CD4-positive, CD25-positive, alpha-beta regulatory T cell (primary cell): ENCODE data around the gene RUFY4. TPM values are rescaled to one million over a fixed set of nuclear protein-coding genes. Genes with fewer than 3 reads are reported as not detected.
"Not testable (repeated sequence)": the region's sequence is repeated elsewhere in the genome, so short reads cannot be mapped to it uniquely, and the experiment has no call there.

Source experiments
- ATAC-seq, 2 donors: fragments of 150-1000 bp; cut with Tn5 transposase; one replicate each; pipeline ENCODE4 v1.10.0; 2021; ENCODE audit warnings: low read depth in 2 of 2, moderate number of reproducible peaks in 2 of 2, moderate library complexity in 1 of 2
- DNase-seq, 3 donors: peaks; one replicate each; pipeline versions ENCODE4 v3.0.0 to v3.0.0-alpha.2; 2012 to 2022; ENCODE audit warnings: mixed read lengths in 1 of 3
- H3K27ac ChIP-seq: one replicate; pipeline ENCODE4 v1.7.0; 2013; ENCODE audit warnings: mild to moderate bottlenecking, low read length; ENCODE audit not compliant: insufficient read depth, poor library complexity, severe bottlenecking
- H3K27me3 ChIP-seq: one replicate; pipeline ENCODE4 v1.7.0; 2013; ENCODE audit warnings: low read length; ENCODE audit not compliant: control insufficient read depth, insufficient read depth
- H3K36me3 ChIP-seq: one replicate; pipeline ENCODE4 v1.7.0; 2013; ENCODE audit warnings: mild to moderate bottlenecking, low read length, moderate library complexity; ENCODE audit not compliant: control insufficient read depth, insufficient read depth
- H3K4me1 ChIP-seq: 2 replicates; pipeline ENCODE4 v1.7.0; 2013; ENCODE audit warnings: mild to moderate bottlenecking, low read length; ENCODE audit not compliant: insufficient read depth, control insufficient read depth, poor library complexity, severe bottlenecking
- H3K4me3 ChIP-seq: one replicate; pipeline ENCODE4 v1.7.0; 2013; ENCODE audit warnings: low read depth, mild to moderate bottlenecking, low read length, moderate library complexity
- H3K9me3 ChIP-seq, 2 experiments: 1 replicate in 1 of 2; 2 replicates in 1 of 2; pipeline ENCODE4 v1.7.0; 2013; ENCODE audit warnings: low read length in 2 of 2, mild to moderate bottlenecking in 1 of 2, moderate library complexity in 1 of 2; ENCODE audit not compliant: control insufficient read depth in 2 of 2
- H3K27ac Mint-ChIP-seq, 3 donors: one replicate each; pipeline ENCODE4 v1.8.0; 2020 to 2022; ENCODE audit warnings: mild to moderate bottlenecking in 3 of 3, mixed read lengths in 3 of 3, moderate library complexity in 2 of 3
- H3K27me3 Mint-ChIP-seq: one replicate; pipeline ENCODE4 v1.8.0; 2022; ENCODE audit warnings: mild to moderate bottlenecking, mixed read lengths
- H3K36me3 Mint-ChIP-seq: one replicate; pipeline ENCODE4 v1.8.0; 2020; ENCODE audit warnings: mixed read lengths
- H3K4me1 Mint-ChIP-seq, 4 donors: one replicate each; pipeline ENCODE4 v1.8.0; 2020 to 2022; ENCODE audit warnings: mixed read lengths in 4 of 4, mild to moderate bottlenecking in 1 of 4
- H3K4me3 Mint-ChIP-seq, 4 donors: one replicate each; pipeline ENCODE4 v1.8.0; 2020 to 2022; ENCODE audit warnings: mild to moderate bottlenecking in 4 of 4, mixed read lengths in 4 of 4, moderate library complexity in 3 of 4
- H3K9me3 Mint-ChIP-seq, 7 donors: one replicate each; pipeline ENCODE4 v1.8.0; 2020 to 2022; ENCODE audit warnings: mixed read lengths in 7 of 7, mild to moderate bottlenecking in 3 of 7, moderate library complexity in 2 of 7
- polyA plus RNA-seq, 4 donors: library from polyadenylated mRNA; unstranded; fragments of 300-500 nt; fragmentation: Illumina TruSeq; gene quantifications; one replicate each; pipeline ENCODE4 v1.2.3, GENCODE V29; 2021
- total RNA-seq: library from RNA; stranded (reverse); gene quantifications from one replicate; pipeline ENCODE4 v1.2.3, GENCODE V29; 2022

The RUFY4 gene
- total and polyA plus RNA-seq, 5 donors from 2014 or later = 0.15 to 2.1 TPM; not detected in 3

GRCh38 chr2:218108834-218109233, 39.8 kb downstream of the RUFY4 start:
- not testable (repeated sequence) for H3K4me3 ChIP-seq, H3K4me1 Mint-ChIP-seq, H3K4me3 Mint-ChIP-seq, H3K4me1 ChIP-seq, ATAC-seq, DNase-seq, H3K27ac Mint-ChIP-seq, H3K27me3 ChIP-seq, H3K36me3 Mint-ChIP-seq, H3K9me3 ChIP-seq, H3K27ac ChIP-seq, H3K36me3 ChIP-seq
- H3K27me3 Mint-ChIP-seq = peaks cover 14% of the 10 kb centered on the region
- peaks cover 4 to 19% (median 5%) of the 10 kb centered on the region in 7 donors for H3K9me3 Mint-ChIP-seq

DNA sequence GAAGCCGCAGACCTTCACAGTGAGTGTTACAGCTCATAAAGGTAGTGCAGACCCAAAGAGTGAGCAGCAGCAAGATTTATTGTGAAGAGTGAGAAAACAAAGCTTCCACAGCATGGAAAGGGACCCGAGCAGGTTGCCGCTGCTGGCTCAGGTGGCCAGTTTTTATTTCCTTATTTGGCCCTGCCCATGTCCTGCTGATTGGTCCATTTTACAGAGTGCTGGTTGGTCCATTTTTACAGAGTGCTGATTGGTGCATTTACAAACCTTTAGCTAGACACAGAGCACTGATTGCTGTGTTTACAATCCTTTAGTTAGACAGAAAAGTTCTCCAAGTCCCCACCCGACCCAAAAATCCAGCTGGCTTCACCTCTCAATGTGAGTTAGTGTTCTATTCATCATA, 52.7 kb downstream of the RUFY4 start:
- DNase-seq, H3K36me3 Mint-ChIP-seq, H3K4me1 ChIP-seq, H3K27me3 ChIP-seq, H3K9me3 ChIP-seq, H3K4me3 Mint-ChIP-seq, ATAC-seq, H3K4me1 Mint-ChIP-seq, H3K27ac ChIP-seq, H3K36me3 ChIP-seq, H3K4me3 ChIP-seq, H3K27ac Mint-ChIP-seq: not testable (repeated sequence)
- Mint-ChIP-seq H3K9me3 (peaks cover 0 to 44% (median 12%) of the 10 kb centered on the region in 7 donors), H3K27me3 (peaks cover 32% of the 10 kb centered on the region)

DNA sequence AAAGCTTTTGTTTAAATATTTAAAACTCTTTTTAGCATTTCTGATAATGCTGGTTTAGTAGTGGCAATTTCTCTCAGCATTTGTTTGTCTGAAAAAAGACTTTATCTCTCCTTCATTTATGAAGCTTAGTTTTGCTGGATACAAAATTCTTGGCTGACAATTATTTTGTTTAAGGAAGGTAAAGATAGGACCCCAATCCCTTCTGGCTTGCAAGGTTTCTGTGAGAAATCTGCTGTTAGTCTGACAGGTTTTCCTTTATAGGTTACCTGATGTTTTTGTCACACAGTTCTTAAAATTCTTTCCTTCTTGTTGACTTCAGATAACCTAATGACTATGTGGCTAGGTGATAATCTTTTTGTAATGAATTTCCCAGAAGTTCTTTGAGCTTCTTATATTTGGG, 53.2 kb downstream of the RUFY4 start:
- Mint-ChIP-seq H3K27me3 (peaks cover 32% of the 10 kb centered on the region), H3K9me3 (peaks cover 0 to 39% (median 12%) of the 10 kb centered on the region in 7 donors)
- not testable (repeated sequence) for H3K27me3 ChIP-seq, H3K9me3 ChIP-seq, H3K4me1 ChIP-seq, ATAC-seq, H3K27ac ChIP-seq, H3K4me3 ChIP-seq, H3K36me3 Mint-ChIP-seq, DNase-seq, H3K4me3 Mint-ChIP-seq, H3K4me1 Mint-ChIP-seq, H3K27ac Mint-ChIP-seq, H3K36me3 ChIP-seq

- Mint-ChIP-seq H3K27me3 (peaks cover 41% of the 10 kb centered on the region), H3K27ac (no peak overlapping the region), H3K36me3 (no peaks in the 10 kb centered on the region), H3K9me3 (peaks cover 0 to 29% (median 5%) of the 10 kb centered on the region in 7 donors), H3K4me3 (no peak overlapping the region), H3K4me1 (peaks cover 4 to 8% (median 5%) of the 10 kb centered on the region in 4 donors)
- Histone ChIP-seq H3K4me1 (no peaks in the 10 kb centered on the region), H3K27ac (no peak overlapping the region), H3K36me3 (no peaks in the 10 kb centered on the region), H3K4me3 (no peak overlapping the region), H3K27me3 (peaks cover 3% of the 10 kb centered on the region), H3K9me3 (peaks cover 0 to 4% of the 10 kb centered on the region in 2 experiments)
- ATAC-seq (no peak), DNase-seq (no peak)
These were observed 54.9 kb downstream of the RUFY4 start for GRCh38 chr2:218123986-218124385.

DNA sequence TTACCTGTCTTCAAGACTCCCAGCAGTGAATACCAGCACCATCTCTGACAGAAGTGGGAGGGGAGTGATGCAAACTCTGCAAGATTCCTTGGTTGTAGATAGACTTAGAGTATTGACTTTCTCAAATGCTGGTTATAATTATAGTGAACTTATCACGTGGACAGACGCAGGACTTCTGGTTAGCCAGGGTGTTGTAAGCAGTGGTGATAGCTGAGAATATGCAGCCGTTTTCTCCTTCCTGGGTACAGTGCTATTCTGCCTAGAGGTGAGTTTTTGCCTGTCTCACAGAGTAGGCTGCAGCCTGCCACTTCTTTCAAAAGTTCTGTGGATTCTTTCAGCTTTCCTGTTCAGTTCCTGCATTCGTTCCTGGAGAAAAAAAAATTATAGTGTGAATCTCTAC, 56.0 kb downstream of the RUFY4 start:
- ATAC-seq (no peak), DNase-seq (no peak)
- H3K9me3 ChIP-seq = peaks cover 0 to 4% of the 10 kb centered on the region in 2 experiments
- Mint-ChIP-seq H3K27ac (no peak overlapping the region), H3K36me3 (no peaks in the 10 kb centered on the region), H3K4me1 (peaks cover 4 to 8% (median 5%) of the 10 kb centered on the region in 4 donors), H3K4me3 (peak overlapping the region in 2 of 4 donors; percentile 18 to 32), H3K9me3 (peaks cover 0 to 27% (median 3%) of the 10 kb centered on the region in 7 donors), H3K27me3 (peaks cover 47% of the 10 kb centered on the region)
- H3K27me3 ChIP-seq = peaks cover 3% of the 10 kb centered on the region
- no peak overlapping the region for H3K27ac ChIP-seq
- H3K4me1 ChIP-seq = no peaks in the 10 kb centered on the region
- H3K36me3 ChIP-seq = no peaks in the 10 kb centered on the region
- H3K4me3 ChIP-seq = no peak overlapping the region

DNA sequence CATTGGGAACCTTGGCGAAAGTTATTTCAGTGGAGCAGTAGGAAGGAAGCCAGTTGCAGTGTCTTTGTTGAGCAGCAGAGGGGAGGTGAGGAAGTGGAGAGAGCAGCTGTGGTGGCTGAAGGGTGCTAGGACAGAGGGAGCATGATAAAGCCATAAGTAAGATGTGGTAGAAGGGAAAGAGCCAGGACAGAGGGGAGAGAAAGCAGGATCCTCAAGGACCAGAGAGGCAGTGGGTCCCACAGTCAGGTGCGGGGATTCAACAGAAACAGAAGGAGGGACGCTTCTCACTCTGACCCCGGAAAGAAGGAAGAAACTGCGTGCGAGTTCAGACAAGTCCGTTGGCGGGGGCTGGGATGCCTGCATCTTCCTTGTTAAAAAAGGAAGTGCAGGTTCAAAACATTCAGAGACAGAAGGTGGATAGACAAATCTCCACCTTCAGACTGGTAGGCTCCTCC, 56.6 kb downstream of the RUFY4 start, which contains the start of gene CXCR2:
CXCR2 (plus strand) TSS at position 403 of the 455 bp plus-strand sequence. CDS start 8,774 bp downstream, outside the sequence.
- ATAC-seq = no peak
- H3K9me3 Mint-ChIP-seq = peaks cover 0 to 23% (median 3%) of the 10 kb centered on the region in 7 donors
- no peaks in the 10 kb centered on the region for H3K36me3 Mint-ChIP-seq
- H3K4me1 Mint-ChIP-seq = peaks cover 4 to 8% (median 5%) of the 10 kb centered on the region in 4 donors
- peak within 1 kb of the TSS in 2 of 4 donors; percentile 18 to 32 for H3K4me3 Mint-ChIP-seq
- DNase-seq = peak in 1 of 3 donors; percentile 19
- H3K27ac Mint-ChIP-seq = peak within 1 kb of the TSS in 1 of 3 donors; percentile 5
- H3K4me1 ChIP-seq = no peaks in the 10 kb centered on the region
- no peak within 1 kb of the TSS for H3K4me3 ChIP-seq
- H3K27ac ChIP-seq = no peak within 1 kb of the TSS
- H3K27me3 ChIP-seq = peaks cover 3% of the 10 kb centered on the region
- H3K9me3 ChIP-seq = peaks cover 0 to 4% of the 10 kb centered on the region in 2 experiments
- peaks cover 42% of the 10 kb centered on the region for H3K27me3 Mint-ChIP-seq
- H3K36me3 ChIP-seq = no peaks in the 10 kb centered on the region

DNA sequence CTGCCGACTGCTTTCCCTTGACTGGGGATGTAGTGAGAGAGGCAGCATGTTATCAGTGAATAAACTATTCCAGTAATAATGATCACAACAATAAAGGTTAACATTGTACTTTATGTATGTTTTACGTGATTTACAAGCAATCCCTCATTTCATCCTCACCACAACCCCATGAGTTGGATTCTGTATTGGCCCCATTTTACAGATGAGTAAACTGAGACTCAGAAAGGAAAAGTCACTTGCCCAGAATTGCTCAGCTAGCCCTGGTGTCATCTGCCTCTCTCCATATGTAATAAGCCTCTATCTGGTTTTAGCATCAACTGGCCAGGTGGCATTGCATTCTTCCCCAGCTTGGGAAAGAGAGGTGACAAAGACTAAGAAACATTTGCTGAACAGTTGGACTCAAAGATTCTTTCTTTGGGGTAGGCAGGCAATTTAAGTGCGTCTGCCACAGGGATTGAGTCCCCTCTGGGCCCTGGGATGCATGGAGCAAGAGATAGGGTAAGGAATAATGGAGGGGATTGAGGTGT, 58.9 kb downstream of the RUFY4 start:
- H3K27ac Mint-ChIP-seq = no peak overlapping the region
- H3K4me1 ChIP-seq = no peaks in the 10 kb centered on the region
- H3K4me3 ChIP-seq = no peak overlapping the region
- no peak overlapping the region for H3K27ac ChIP-seq
- H3K27me3 ChIP-seq = peaks cover 3% of the 10 kb centered on the region
- peaks cover 4 to 8% (median 5%) of the 10 kb centered on the region in 4 donors for H3K4me1 Mint-ChIP-seq
- ATAC-seq (no peak), DNase-seq (no peak)
- peaks cover 0 to 8% (median 0%) of the 10 kb centered on the region in 7 donors for H3K9me3 Mint-ChIP-seq
- no peaks in the 10 kb centered on the region for H3K36me3 ChIP-seq
- no peak overlapping the region for H3K4me3 Mint-ChIP-seq
- H3K36me3 Mint-ChIP-seq = no peaks in the 10 kb centered on the region
- H3K27me3 Mint-ChIP-seq = peaks cover 30% of the 10 kb centered on the region
- no peaks in the 10 kb centered on the region for H3K9me3 ChIP-seq
